Naive B cell (primary cell): ENCODE measurements around the gene GNA12. TPM values are rescaled to one million over a fixed set of nuclear protein-coding genes. Genes with fewer than 3 reads are reported as not detected.

Experiments
- polyA plus RNA-seq, 6 donors: library from polyadenylated mRNA; unstranded; fragments of 300-500 nt; fragmentation: Illumina TruSeq; gene quantifications; one replicate each; pipeline ENCODE4 v1.2.3, GENCODE V29; 2021; ENCODE audit warnings: low read depth in 6 of 6

Gene GNA12
- polyA plus RNA-seq, 6 donors from 2014 or later, result 26.6 to 43.8 (median 34.8) TPM

Other genes with a start within 250 kb of the GNA12 start
- 1 to 10 TPM; 1.2 to 4.4 (median 2.5) TPM for gene TTYH3, start 212.3 kb downstream of the GNA12 start, polyA plus RNA-seq
- 1 to 10 TPM in 5 of 6 donors, not detected in 1; 1.4 to 3.3 (median 2.7) TPM for gene AMZ1, start 156.1 kb downstream of the GNA12 start, polyA plus RNA-seq
- gene CARD11, start 199.6 kb upstream of the GNA12 start, polyA plus RNA-seq, result 10 to 100 TPM in 5 of 6 donors, 1 to 10 TPM in 1; 9.4 to 55.3 (median 17.5) TPM